Measurements from ENCODE around the gene BCO1.

Gene BCO1

DNA sequence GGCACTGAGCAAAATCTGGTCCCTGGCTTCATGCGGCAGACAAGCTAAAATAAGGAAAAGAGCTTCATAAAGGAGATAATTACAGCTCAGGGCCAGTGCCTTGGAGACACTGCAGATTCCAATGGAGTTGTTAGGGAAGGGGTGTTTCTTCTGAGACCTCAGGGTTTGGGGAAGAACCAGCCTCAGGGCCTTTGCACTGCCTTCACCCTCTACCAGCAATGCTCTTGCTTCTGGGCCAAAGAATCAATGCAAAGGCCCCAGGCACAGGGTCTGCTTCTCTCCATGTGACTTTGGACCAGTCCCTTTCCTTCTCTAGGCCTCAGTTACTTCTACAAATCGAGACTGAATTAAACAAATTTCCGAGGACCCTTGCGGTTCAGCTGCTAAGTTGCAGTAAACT, 40.0 kb downstream of the BCO1 start:
- Histone ChIP-seq H3K4me1 (ENCODE audit: insufficient read depth, low read length) (peaks cover 5% of the 10 kb centered on the region), H3K27ac (ENCODE audit: low read depth, low read length) (no peak overlapping the region), H3K27me3 (ENCODE audit: control insufficient read depth in 1 of 2, insufficient read depth in 2 of 2, low read length in 2 of 2) (no peaks in the 10 kb centered on the region), H3K4me3 (ENCODE audit: low read depth in 1 of 2, low read length in 2 of 2) (no peak overlapping the region), H3K36me3 (ENCODE audit: insufficient read depth, low read length) (no peaks in the 10 kb centered on the region), H3K9ac (ENCODE audit: low read length) (no peak overlapping the region), H3K9me3 (ENCODE audit: low read length) (no peaks in the 10 kb centered on the region)

DNA sequence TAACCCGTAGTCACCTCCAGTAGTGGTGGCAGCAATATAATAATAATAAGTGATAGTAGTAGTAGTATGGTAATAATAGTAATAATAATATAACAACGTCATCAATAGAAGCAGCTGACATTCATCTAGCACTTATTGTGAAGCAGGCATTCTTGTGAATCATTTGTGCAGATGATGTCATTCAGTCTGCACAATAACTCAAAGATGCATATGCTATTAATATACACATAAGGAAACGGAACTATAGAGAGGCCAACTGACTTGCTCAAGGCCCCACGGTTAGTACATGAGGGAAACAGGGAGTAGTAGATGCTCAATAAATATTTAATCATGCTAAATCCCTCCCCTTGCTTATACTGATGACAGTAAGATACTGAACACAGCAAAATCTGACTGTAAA, 40.9 kb downstream of the BCO1 start:
- Histone ChIP-seq H3K27ac (ENCODE audit: low read depth, low read length) (no peak overlapping the region), H3K36me3 (ENCODE audit: insufficient read depth, low read length) (no peaks in the 10 kb centered on the region), H3K9me3 (ENCODE audit: low read length) (no peaks in the 10 kb centered on the region), H3K4me3 (ENCODE audit: low read depth in 1 of 2, low read length in 2 of 2) (no peak overlapping the region), H3K9ac (ENCODE audit: low read length) (no peak overlapping the region), H3K4me1 (ENCODE audit: insufficient read depth, low read length) (no peaks in the 10 kb centered on the region), H3K27me3 (ENCODE audit: control insufficient read depth in 1 of 2, insufficient read depth in 2 of 2, low read length in 2 of 2) (no peaks in the 10 kb centered on the region)

GRCh38 chr16:81280393-81280792, 41.9 kb downstream of the BCO1 start:
- no peaks in the 10 kb centered on the region for H3K9me3 ChIP-seq (ENCODE audit: low read length)
- H3K9ac ChIP-seq (ENCODE audit: low read length) = no peak overlapping the region
- H3K36me3 ChIP-seq (ENCODE audit: insufficient read depth, low read length) = no peaks in the 10 kb centered on the region
- H3K27ac ChIP-seq (ENCODE audit: low read depth, low read length) = no peak overlapping the region
- no peak overlapping the region for H3K4me3 ChIP-seq (ENCODE audit: low read depth in 1 of 2, low read length in 2 of 2)
- no peaks in the 10 kb centered on the region for H3K27me3 ChIP-seq (ENCODE audit: control insufficient read depth in 1 of 2, insufficient read depth in 2 of 2, low read length in 2 of 2)
- no peaks in the 10 kb centered on the region for H3K4me1 ChIP-seq (ENCODE audit: insufficient read depth, low read length)

- no peak overlapping the region for H3K4me3 ChIP-seq (ENCODE audit: low read depth in 1 of 2, low read length in 2 of 2)
- no peaks in the 10 kb centered on the region for H3K9me3 ChIP-seq (ENCODE audit: low read length)
- H3K27me3 ChIP-seq (ENCODE audit: control insufficient read depth in 1 of 2, insufficient read depth in 2 of 2, low read length in 2 of 2) = no peaks in the 10 kb centered on the region
- H3K9ac ChIP-seq (ENCODE audit: low read length) = no peak overlapping the region
- no peaks in the 10 kb centered on the region for H3K4me1 ChIP-seq (ENCODE audit: insufficient read depth, low read length)
- no peaks in the 10 kb centered on the region for H3K36me3 ChIP-seq (ENCODE audit: insufficient read depth, low read length)
- H3K27ac ChIP-seq (ENCODE audit: low read depth, low read length) = no peak overlapping the region
Measured at GRCh38 chr16:81283044-81283443, 44.6 kb downstream of the BCO1 start.

- no peak overlapping the region for H3K4me3 ChIP-seq (ENCODE audit: low read depth in 1 of 2, low read length in 2 of 2)
- H3K9ac ChIP-seq (ENCODE audit: low read length) = no peak overlapping the region
- no peaks in the 10 kb centered on the region for H3K4me1 ChIP-seq (ENCODE audit: insufficient read depth, low read length)
- no peak overlapping the region for H3K27ac ChIP-seq (ENCODE audit: low read depth, low read length)
- no peaks in the 10 kb centered on the region for H3K27me3 ChIP-seq (ENCODE audit: control insufficient read depth in 1 of 2, insufficient read depth in 2 of 2, low read length in 2 of 2)
- no peaks in the 10 kb centered on the region for H3K36me3 ChIP-seq (ENCODE audit: insufficient read depth, low read length)
- H3K9me3 ChIP-seq (ENCODE audit: low read length) = no peaks in the 10 kb centered on the region
Measured at GRCh38 chr16:81284995-81285600, 46.6 kb downstream of the BCO1 start.

DNA sequence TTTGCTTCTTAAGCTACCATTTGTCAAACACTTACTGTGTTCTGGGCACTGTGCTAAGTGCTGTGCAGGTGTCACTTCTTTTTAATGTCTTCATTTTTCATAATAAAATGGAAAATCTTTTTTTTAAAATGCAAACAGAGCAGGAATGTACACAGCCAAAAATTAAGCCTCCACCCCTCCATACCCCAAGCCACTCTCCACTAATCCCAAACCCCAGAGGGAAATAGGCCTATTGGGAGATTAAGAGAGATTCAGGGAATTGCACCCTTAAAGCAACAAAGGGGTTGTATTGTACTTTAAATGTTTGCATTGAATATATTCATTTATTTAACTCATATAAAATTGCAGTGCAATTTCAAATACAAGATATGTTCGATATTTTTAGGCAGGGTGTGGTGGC, 47.7 kb downstream of the BCO1 start:
- Histone ChIP-seq H3K4me3 (ENCODE audit: low read depth in 1 of 2, low read length in 2 of 2) (no peak overlapping the region), H3K4me1 (ENCODE audit: insufficient read depth, low read length) (no peaks in the 10 kb centered on the region), H3K9ac (ENCODE audit: low read length) (no peak overlapping the region), H3K9me3 (ENCODE audit: low read length) (no peaks in the 10 kb centered on the region), H3K36me3 (ENCODE audit: insufficient read depth, low read length) (no peaks in the 10 kb centered on the region), H3K27ac (ENCODE audit: low read depth, low read length) (no peak overlapping the region), H3K27me3 (ENCODE audit: control insufficient read depth in 1 of 2, insufficient read depth in 2 of 2, low read length in 2 of 2) (no peaks in the 10 kb centered on the region)

- Histone ChIP-seq H3K9me3 (ENCODE audit: low read length) (no peaks in the 10 kb centered on the region), H3K27ac (ENCODE audit: low read depth, low read length) (no peak overlapping the region), H3K36me3 (ENCODE audit: insufficient read depth, low read length) (no peaks in the 10 kb centered on the region), H3K4me3 (ENCODE audit: low read depth in 1 of 2, low read length in 2 of 2) (no peak overlapping the region), H3K27me3 (ENCODE audit: control insufficient read depth in 1 of 2, insufficient read depth in 2 of 2, low read length in 2 of 2) (no peaks in the 10 kb centered on the region), H3K9ac (ENCODE audit: low read length) (no peak overlapping the region), H3K4me1 (ENCODE audit: insufficient read depth, low read length) (no peaks in the 10 kb centered on the region)
Measured at GRCh38 chr16:81291117-81291516, 52.6 kb downstream of the BCO1 start.

DNA sequence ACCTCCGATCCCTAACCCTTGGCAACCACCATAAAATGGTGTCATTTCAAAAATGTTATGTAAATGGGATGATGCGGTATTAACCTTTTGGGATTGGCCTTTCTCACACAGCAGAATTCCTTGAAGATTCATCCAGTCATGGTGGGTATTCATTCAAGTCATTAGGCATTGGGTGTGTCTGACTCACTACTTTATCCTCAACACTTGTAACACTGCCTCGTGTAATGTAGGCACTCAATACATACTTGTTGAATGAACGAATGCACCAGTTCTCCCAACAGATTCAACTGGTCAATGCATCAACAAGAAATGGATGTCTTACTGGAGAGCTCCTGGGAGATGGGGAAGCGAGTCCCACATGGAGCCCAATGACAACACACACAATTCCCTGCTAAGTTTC, 54.4 kb downstream of the BCO1 start:
- H3K4me1 ChIP-seq (ENCODE audit: insufficient read depth, low read length) = no peaks in the 10 kb centered on the region
- H3K4me3 ChIP-seq (ENCODE audit: low read depth in 1 of 2, low read length in 2 of 2) = no peak overlapping the region
- H3K9ac ChIP-seq (ENCODE audit: low read length) = no peak overlapping the region
- no peaks in the 10 kb centered on the region for H3K27me3 ChIP-seq (ENCODE audit: control insufficient read depth in 1 of 2, insufficient read depth in 2 of 2, low read length in 2 of 2)
- no peak overlapping the region for H3K27ac ChIP-seq (ENCODE audit: low read depth, low read length)
- H3K9me3 ChIP-seq (ENCODE audit: low read length) = no peaks in the 10 kb centered on the region
- no peaks in the 10 kb centered on the region for H3K36me3 ChIP-seq (ENCODE audit: insufficient read depth, low read length)

- Histone ChIP-seq H3K4me1 (ENCODE audit: insufficient read depth, low read length) (no peaks in the 10 kb centered on the region), H3K27me3 (ENCODE audit: control insufficient read depth in 1 of 2, insufficient read depth in 2 of 2, low read length in 2 of 2) (no peaks in the 10 kb centered on the region), H3K27ac (ENCODE audit: low read depth, low read length) (no peak overlapping the region), H3K36me3 (ENCODE audit: insufficient read depth, low read length) (no peaks in the 10 kb centered on the region), H3K4me3 (ENCODE audit: low read depth in 1 of 2, low read length in 2 of 2) (no peak overlapping the region), H3K9ac (ENCODE audit: low read length) (no peak overlapping the region), H3K9me3 (ENCODE audit: low read length) (no peaks in the 10 kb centered on the region)
Measured at GRCh38 chr16:81293909-81294802, 55.7 kb downstream of the BCO1 start.

- no peaks in the 10 kb centered on the region for H3K9me3 ChIP-seq (ENCODE audit: low read length)
- H3K27me3 ChIP-seq (ENCODE audit: control insufficient read depth in 1 of 2, insufficient read depth in 2 of 2, low read length in 2 of 2) = no peaks in the 10 kb centered on the region
- H3K4me1 ChIP-seq (ENCODE audit: insufficient read depth, low read length) = no peaks in the 10 kb centered on the region
- no peak overlapping the region for H3K27ac ChIP-seq (ENCODE audit: low read depth, low read length)
- no peak overlapping the region for H3K4me3 ChIP-seq (ENCODE audit: low read depth in 1 of 2, low read length in 2 of 2)
- H3K36me3 ChIP-seq (ENCODE audit: insufficient read depth, low read length) = no peaks in the 10 kb centered on the region
- no peak overlapping the region for H3K9ac ChIP-seq (ENCODE audit: low read length)
Measured at GRCh38 chr16:81296631-81297030, 58.1 kb downstream of the BCO1 start.

DNA sequence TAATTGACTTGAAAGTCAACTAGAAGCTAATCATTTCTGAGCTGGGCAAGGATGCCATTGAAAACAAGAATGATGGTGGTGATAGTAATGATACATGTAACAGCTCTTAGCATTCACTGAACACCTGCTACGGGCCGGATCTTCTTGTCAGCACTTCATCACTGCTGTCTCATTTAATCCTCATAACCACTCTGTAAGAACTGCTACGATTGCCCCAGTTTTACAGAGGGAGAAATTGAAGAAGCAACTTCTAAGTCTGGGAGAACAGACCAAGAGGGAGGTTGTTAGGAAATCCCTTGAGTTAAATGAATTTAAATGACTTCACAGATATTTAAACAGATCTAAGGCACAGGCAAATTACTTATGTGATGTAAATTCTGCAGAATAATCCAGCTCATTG, 69.3 kb downstream of the BCO1 start:
- no peaks in the 10 kb centered on the region for H3K36me3 ChIP-seq (ENCODE audit: insufficient read depth, low read length)
- no peaks in the 10 kb centered on the region for H3K9me3 ChIP-seq (ENCODE audit: low read length)
- H3K27ac ChIP-seq (ENCODE audit: low read depth, low read length) = no peak overlapping the region
- no peak overlapping the region for H3K4me3 ChIP-seq (ENCODE audit: low read depth in 1 of 2, low read length in 2 of 2)
- no peaks in the 10 kb centered on the region for H3K27me3 ChIP-seq (ENCODE audit: control insufficient read depth in 1 of 2, insufficient read depth in 2 of 2, low read length in 2 of 2)
- H3K9ac ChIP-seq (ENCODE audit: low read length) = no peak overlapping the region
- no peaks in the 10 kb centered on the region for H3K4me1 ChIP-seq (ENCODE audit: insufficient read depth, low read length)

All from muscle layer of colon (tissue), 2 donors.